ENCODE results near the gene HDGFL2. TPM values are rescaled to one million over a fixed set of nuclear protein-coding genes. Genes with fewer than 3 reads are reported as not detected.

The HDGFL2 gene
- total RNA-seq, 3 donors from 2014 or later: 33.0 to 34.1 (median 33.1) TPM

- Histone ChIP-seq H3K27me3 (no peaks in the 10 kb centered on the region), H3K27ac (no peak overlapping the region), H3K9me3 (no peaks in the 10 kb centered on the region), H3K4me3 (no peak overlapping the region), H3K4me1 (peaks cover 7 to 10% of the 10 kb centered on the region in 2 donors), H3K36me3 (no peaks in the 10 kb centered on the region)
- intact Hi-C loops (cut with DNase I; ENCODE audit: low total_unique reads): no loop called here
- no peak for DNase-seq (ENCODE audit: low spot score in 2 of 2)
- no peak for TF ChIP-seq POLR2A (IDR thresholded peaks at IDR 0.05)
- no peak for TF ChIP-seq CTCF (IDR thresholded peaks at IDR 0.05)
- TF ChIP-seq POLR2AphosphoS5 (IDR thresholded peaks at IDR 0.05): no peak
Observed at GRCh38 chr19:4515732-4516131, 43.6 kb downstream of the HDGFL2 start.

- Histone ChIP-seq H3K36me3 (no peaks in the 10 kb centered on the region), H3K9me3 (no peaks in the 10 kb centered on the region), H3K4me1 (peaks cover 7 to 10% of the 10 kb centered on the region in 2 donors), H3K27ac (peak overlapping the region in 1 of 2 donors; percentile 88), H3K4me3 (peak overlapping the region in 1 of 3 donors; percentile 28), H3K27me3 (no peaks in the 10 kb centered on the region)
- intact Hi-C loops (cut with DNase I; ENCODE audit: low total_unique reads): no loop called here
- DNase-seq (ENCODE audit: low spot score in 2 of 2): no peak
- TF ChIP-seq POLR2AphosphoS5 (IDR thresholded peaks at IDR 0.05) (no peak), CTCF (IDR thresholded peaks at IDR 0.05) (no peak), POLR2A (IDR thresholded peaks at IDR 0.05) (no peak)
Observed at GRCh38 chr19:4516199-4516938, 44.3 kb downstream of the HDGFL2 start.

- DNase-seq (ENCODE audit: low spot score in 2 of 2): no peak
- peak overlapping the region in 1 of 3 donors; percentile 28 for H3K4me3 ChIP-seq
- intact Hi-C loops (cut with DNase I; ENCODE audit: low total_unique reads): no loop called here
- no peaks in the 10 kb centered on the region for H3K36me3 ChIP-seq
- no peaks in the 10 kb centered on the region for H3K27me3 ChIP-seq
- no peak for TF ChIP-seq POLR2AphosphoS5 (IDR thresholded peaks at IDR 0.05)
- no peak for TF ChIP-seq CTCF (IDR thresholded peaks at IDR 0.05)
- peaks cover 7 to 10% of the 10 kb centered on the region in 2 donors for H3K4me1 ChIP-seq
- H3K27ac ChIP-seq: peak overlapping the region in 1 of 2 donors; percentile 88
- H3K9me3 ChIP-seq: no peaks in the 10 kb centered on the region
Observed at GRCh38 chr19:4516939-4517300, 44.8 kb downstream of the HDGFL2 start.

- H3K36me3 ChIP-seq: no peaks in the 10 kb centered on the region
- peaks cover 7 to 10% of the 10 kb centered on the region in 2 donors for H3K4me1 ChIP-seq
- intact Hi-C loops (cut with DNase I; ENCODE audit: low total_unique reads): no loop called here
- peak overlapping the region in 2 of 3 donors; percentile 28 to 61 for H3K4me3 ChIP-seq
- no peaks in the 10 kb centered on the region for H3K9me3 ChIP-seq
- H3K27ac ChIP-seq: peak overlapping the region; percentile 72 to 88
- TF ChIP-seq POLR2A (IDR thresholded peaks at IDR 0.05) (no peak), CTCF (IDR thresholded peaks at IDR 0.05) (no peak)
- no peaks in the 10 kb centered on the region for H3K27me3 ChIP-seq
- DNase-seq (ENCODE audit: low spot score in 2 of 2): no peak
Observed at GRCh38 chr19:4517451-4518057, 45.5 kb downstream of the HDGFL2 start.

Data from breast epithelium (tissue), 4 donors.